Measurements from ENCODE around the gene IQSEC3.
"Not testable (repeated sequence)": the region's sequence is repeated elsewhere in the genome, so short reads cannot be mapped to it uniquely, and the experiment has no call there.

The IQSEC3 gene

GRCh38 chr12:115518-115917 is 49.0 kb downstream of the IQSEC3 start:
- DNase-seq = no peak

- DNase-seq = no peak
Measured at GRCh38 chr12:115960-116915, 49.7 kb downstream of the IQSEC3 start.

GRCh38 chr12:117311-117710 is 50.7 kb downstream of the IQSEC3 start:
- no peak for DNase-seq

GRCh38 chr12:117816-118345 is 51.3 kb downstream of the IQSEC3 start:
- no peak for DNase-seq

GRCh38 chr12:118591-118990 is 52.0 kb downstream of the IQSEC3 start:
- no peak for DNase-seq

GRCh38 chr12:120951-121350 is 54.4 kb downstream of the IQSEC3 start:
- no peak for DNase-seq

- no peak for DNase-seq
Measured at GRCh38 chr12:121647-122046, 55.1 kb downstream of the IQSEC3 start.

GRCh38 chr12:125075-125474 is 58.5 kb downstream of the IQSEC3 start:
- no peak for DNase-seq

- no peak for DNase-seq
Measured at GRCh38 chr12:125566-125965, 59.0 kb downstream of the IQSEC3 start.

GRCh38 chr12:128079-128478 is 61.5 kb downstream of the IQSEC3 start:
- no peak for DNase-seq

GRCh38 chr12:129001-129400 is 62.4 kb downstream of the IQSEC3 start:
- DNase-seq = no peak

GRCh38 chr12:130519-130918 is 64.0 kb downstream of the IQSEC3 start:
- no peak for DNase-seq

GRCh38 chr12:131008-131407 is 64.4 kb downstream of the IQSEC3 start:
- DNase-seq = no peak

GRCh38 chr12:131732-132495 is 65.3 kb downstream of the IQSEC3 start:
- no peak for DNase-seq

GRCh38 chr12:133616-134232 is 67.2 kb downstream of the IQSEC3 start:
- not testable (repeated sequence) for DNase-seq

GRCh38 chr12:135138-135537 is 68.6 kb downstream of the IQSEC3 start:
- DNase-seq = no peak

GRCh38 chr12:138171-138897 is 71.8 kb downstream of the IQSEC3 start:
- DNase-seq = no peak

- DNase-seq = peak; percentile 26
Measured at GRCh38 chr12:138898-139534, 72.4 kb downstream of the IQSEC3 start.

- no peak for DNase-seq
Measured at GRCh38 chr12:139585-139984, 73.0 kb downstream of the IQSEC3 start.

- no peak for DNase-seq
Measured at GRCh38 chr12:140162-140561, 73.6 kb downstream of the IQSEC3 start.

- no peak for DNase-seq
Measured at GRCh38 chr12:143964-144649, 77.5 kb downstream of the IQSEC3 start.

All from stimulated activated CD4-positive, alpha-beta T cell treated with anti-CD3 and anti-CD28 coated beads, Interleukin-4, amount 100 ng/mL, for 24 hours (primary cell).